ENCODE results near the gene DLL1. TPM values are rescaled to one million over a fixed set of nuclear protein-coding genes. Genes with fewer than 3 reads are reported as not detected.

DLL1 gene
- total RNA-seq, 1 donor from 2014 or later, result 13.0 TPM

GRCh38 chr6:170295510-170296422 is 4.9 kb upstream of the DLL1 start:
- no peak for DNase-seq (ENCODE audit: low spot score)

GRCh38 chr6:170294813-170295509 is 4.1 kb upstream of the DLL1 start:
- DNase-seq (ENCODE audit: low spot score), result no peak

- no peak for DNase-seq (ENCODE audit: low spot score)
These were observed 3.4 kb upstream of the DLL1 start for GRCh38 chr6:170294298-170294730.

- no peak for DNase-seq (ENCODE audit: low spot score)
These were observed 2.7 kb upstream of the DLL1 start for GRCh38 chr6:170293341-170294231.

GRCh38 chr6:170292407-170293158 is 1.7 kb upstream of the DLL1 start:
- DNase-seq (ENCODE audit: low spot score), result no peak

- no peak for DNase-seq (ENCODE audit: low spot score)
These were observed 1.2 kb upstream of the DLL1 start for GRCh38 chr6:170292111-170292406.

GRCh38 chr6:170291271-170292110 is 613 bp upstream of the DLL1 start:
- peak; percentile 56 for DNase-seq (ENCODE audit: low spot score)

- DNase-seq (ENCODE audit: low spot score), result no peak
These were observed 955 bp downstream of the DLL1 start for GRCh38 chr6:170289951-170290295.

GRCh38 chr6:170289180-170289931 is 1.5 kb downstream of the DLL1 start:
- no peak for DNase-seq (ENCODE audit: low spot score)

GRCh38 chr6:170288852-170289179 is 2.1 kb downstream of the DLL1 start:
- no peak for DNase-seq (ENCODE audit: low spot score)

GRCh38 chr6:170288091-170288631 is 2.7 kb downstream of the DLL1 start:
- DNase-seq (ENCODE audit: low spot score), result no peak

- DNase-seq (ENCODE audit: low spot score), result no peak
These were observed 3.5 kb downstream of the DLL1 start for GRCh38 chr6:170287371-170287876.

GRCh38 chr6:170286934-170287265 is 4.0 kb downstream of the DLL1 start:
- DNase-seq (ENCODE audit: low spot score), result no peak

GRCh38 chr6:170286246-170286933 is 4.5 kb downstream of the DLL1 start:
- DNase-seq (ENCODE audit: low spot score), result no peak

GRCh38 chr6:170285482-170285881 is 5.4 kb downstream of the DLL1 start:
- no peak for DNase-seq (ENCODE audit: low spot score)

- no peak for DNase-seq (ENCODE audit: low spot score)
These were observed 5.9 kb downstream of the DLL1 start for GRCh38 chr6:170284866-170285469.

GRCh38 chr6:170284126-170284773 is 6.6 kb downstream of the DLL1 start:
- no peak for DNase-seq (ENCODE audit: low spot score)

Measured in mucosa of gallbladder (tissue), 1 donor.